Activated CD4-positive, alpha-beta T cell treated with anti-CD3 and anti-CD28 coated beads, Interleukin-2, amount 50 U/mL, for 48 hours (primary cell): ENCODE results near the gene ODC1.

Source experiments
- DNase-seq, 2 experiments: peaks; one replicate each; pipeline ENCODE4 v3.0.0-alpha.2; 2020

Gene ODC1

GRCh38 chr2:10433264-10433946 is 14.7 kb downstream of the ODC1 start:
- DNase-seq, result no peak

- no peak for DNase-seq
These were observed 15.6 kb downstream of the ODC1 start for GRCh38 chr2:10432311-10433181.

GRCh38 chr2:10431797-10432196 is 16.3 kb downstream of the ODC1 start:
- DNase-seq, result no peak

DNA sequence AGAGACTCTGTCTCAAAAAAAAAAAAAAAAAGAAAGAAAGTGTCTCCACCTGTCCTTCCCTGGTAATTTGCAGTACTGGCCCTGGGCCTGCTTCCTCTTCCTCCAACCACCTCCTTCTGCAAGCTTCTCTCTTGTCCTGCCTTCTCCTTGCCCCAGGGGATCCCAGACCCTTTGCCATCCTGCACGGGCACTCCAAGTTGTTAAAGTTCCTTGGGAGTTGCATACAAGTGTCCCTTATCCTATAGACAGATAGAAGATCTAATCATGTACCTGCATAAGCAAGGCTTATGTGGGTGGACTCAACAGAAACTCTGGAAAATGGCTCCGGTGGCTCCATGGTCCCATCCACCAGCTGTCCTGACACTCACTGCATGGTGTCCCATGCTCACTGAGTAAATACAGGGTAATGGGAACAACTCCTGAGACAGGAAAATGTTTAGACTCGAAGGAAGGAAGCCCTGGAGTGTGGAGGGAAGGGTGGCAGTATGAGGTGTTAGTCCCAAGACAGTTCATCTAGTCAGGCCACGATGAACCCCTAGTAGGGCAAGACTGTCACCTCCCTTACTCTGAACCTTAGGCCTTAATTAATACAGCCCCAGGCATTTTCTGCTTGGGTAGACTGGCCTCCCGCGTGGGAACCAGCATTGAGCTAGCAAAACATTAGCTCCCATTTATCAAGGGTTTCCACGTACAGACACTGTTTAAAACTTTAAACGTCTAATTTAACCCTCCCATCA is 17.1 kb downstream of the ODC1 start:
- DNase-seq, result no peak

DNA sequence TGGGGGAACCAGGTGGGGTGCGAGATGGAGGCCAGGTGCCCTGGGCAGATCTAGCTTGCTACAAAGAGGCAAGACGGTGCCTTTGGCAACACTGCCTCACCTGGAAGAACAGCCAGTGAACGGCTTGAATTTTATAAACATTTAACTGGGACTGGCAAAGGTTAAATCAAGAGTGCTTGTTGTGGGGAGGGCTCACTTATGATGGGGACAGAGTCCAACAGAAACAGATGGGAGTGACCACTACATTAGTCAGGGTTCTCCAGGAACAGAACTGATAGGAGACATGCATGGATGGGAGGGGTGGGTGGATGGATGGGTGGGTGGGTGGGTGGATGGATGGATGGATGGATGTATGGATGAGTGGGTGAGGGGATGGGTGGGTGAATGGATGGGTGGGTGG is 19.2 kb downstream of the ODC1 start:
- DNase-seq, result no peak

GRCh38 chr2:10428355-10428754 is 19.8 kb downstream of the ODC1 start:
- no peak for DNase-seq

- DNase-seq, result no peak
These were observed 20.5 kb downstream of the ODC1 start for GRCh38 chr2:10427618-10427949.

DNA sequence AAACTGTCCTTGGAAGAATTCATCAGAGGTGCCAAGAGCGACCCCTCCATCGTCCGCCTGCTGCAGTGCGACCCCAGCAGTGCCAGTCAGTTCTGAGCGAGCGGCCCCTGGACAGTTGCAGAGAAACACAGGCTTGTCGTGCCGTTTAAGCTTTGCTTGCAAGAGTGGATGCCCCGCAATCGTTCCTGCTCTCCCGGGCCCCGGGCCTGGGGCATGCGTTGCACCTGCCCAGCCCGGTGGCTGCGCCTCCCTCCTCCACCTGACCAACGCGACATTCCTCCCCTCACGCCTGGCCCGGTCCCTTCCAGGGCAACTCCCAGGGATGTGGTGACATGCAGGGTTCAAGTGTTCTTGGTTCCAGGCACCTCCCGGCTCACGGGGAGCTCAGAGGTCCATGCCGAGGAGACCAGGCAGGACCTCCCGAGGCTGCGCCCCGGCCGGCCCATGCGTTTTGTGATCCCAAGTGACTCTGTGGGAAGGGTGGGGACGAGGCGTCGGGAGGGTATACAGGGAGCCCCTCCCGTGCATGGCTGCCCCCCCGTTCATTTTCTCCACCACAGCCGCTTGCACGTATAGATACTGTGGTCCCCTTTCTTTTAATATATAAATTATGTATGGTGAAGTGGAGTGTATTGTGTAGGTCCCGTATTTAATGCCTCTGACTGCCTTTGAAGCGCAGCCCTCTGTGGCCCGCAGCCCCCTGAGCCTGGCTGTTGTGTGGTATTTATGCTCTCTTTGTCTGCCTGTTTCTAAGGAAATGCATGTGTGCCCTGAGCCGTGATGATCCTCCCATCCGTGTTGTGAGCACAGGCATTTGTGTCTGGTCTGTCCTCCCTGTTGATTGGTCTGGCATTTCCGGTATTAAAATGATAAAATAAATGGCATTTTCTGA is 21.2 kb downstream of the ODC1 start:
- no peak for DNase-seq

DNA sequence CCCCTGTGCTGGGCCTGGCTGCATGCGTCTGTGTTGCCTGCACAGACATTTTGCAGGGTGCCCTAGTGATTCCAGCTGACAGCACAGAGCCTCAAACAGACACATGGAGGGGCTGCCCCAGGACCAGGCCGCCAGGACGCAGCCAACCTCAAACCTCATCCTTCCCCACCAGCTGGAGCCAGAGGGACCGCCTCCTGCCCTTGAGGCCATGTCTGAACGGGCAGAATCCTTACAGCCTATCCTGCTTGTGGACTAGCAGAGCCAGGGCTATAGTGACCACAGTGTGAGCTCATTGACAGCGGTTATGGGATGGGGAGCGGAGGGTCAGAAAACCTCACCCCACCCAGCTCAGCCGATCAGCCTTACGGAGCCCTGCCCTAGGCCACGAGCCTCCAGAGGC is 22.4 kb downstream of the ODC1 start:
- DNase-seq, result no peak

DNA sequence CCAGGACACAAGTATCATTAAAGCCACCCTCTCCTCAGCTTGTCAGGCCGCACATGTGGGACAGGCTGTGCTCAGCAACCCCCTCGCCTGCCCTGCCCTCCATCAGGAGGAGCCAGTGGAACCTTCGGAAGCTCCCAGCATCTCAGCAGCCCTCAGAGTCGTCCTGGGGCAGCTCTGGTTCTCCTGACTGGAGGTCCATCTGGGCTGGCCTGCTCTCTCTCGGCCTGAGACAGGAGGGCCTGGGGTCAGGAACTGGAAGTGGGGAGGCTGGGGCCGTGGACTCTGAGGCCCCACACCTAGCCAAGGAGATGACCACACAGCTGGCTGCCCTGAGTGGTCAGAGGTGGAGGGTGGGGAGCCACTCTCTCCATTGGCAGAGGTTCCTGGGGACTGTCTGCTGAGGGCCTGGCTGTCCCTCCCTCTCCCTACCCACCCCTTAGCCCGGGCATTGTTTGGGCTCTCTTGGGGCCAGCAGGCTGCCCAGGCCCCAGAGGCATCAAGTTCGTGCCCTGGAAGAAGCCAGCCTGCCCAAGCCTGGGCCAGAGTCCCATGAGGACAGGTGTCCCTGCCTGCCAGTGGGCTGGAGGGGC is 23.1 kb downstream of the ODC1 start:
- DNase-seq, result no peak

DNA sequence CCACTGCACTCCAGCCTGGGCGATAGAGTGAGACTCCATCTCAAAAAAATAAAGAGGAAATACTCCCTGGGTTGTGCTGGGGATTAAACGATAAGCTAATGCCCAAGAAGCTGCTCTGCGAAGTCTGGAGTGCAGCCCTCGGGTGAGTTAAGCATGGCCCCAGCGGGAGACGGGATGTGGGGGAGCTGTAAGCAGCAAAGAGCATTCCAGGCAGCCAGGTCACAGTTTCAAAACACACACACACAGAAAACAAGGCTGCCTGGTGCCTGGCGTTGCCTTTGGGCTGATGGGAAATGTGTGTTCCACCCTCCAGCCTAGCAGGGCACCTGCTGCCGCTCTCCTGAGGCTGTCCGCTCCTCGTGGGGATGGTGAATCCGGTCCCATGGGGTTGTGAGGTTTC is 24.1 kb downstream of the ODC1 start:
- no peak for DNase-seq

DNA sequence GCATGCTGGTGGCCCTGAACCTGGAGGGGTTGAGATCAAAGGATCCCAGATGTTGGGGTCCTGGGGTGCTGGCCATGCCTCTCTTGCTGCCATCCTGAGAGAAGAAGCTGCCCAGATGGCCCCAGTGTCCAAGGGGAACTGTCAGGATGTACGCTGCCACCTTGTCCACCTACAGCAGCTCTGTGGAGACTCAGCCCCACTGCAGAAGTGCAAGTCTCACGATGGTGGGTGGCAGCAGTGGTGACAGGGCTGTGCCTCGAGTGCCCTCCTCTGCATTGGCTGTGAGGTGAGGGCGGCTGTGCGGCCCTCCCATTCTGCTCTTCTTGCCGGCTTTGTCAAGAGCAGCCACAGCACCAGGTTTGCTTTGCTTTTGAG is 24.7 kb downstream of the ODC1 start:
- no peak for DNase-seq

GRCh38 chr2:10422732-10423399 is 25.3 kb downstream of the ODC1 start:
- no peak for DNase-seq

DNA sequence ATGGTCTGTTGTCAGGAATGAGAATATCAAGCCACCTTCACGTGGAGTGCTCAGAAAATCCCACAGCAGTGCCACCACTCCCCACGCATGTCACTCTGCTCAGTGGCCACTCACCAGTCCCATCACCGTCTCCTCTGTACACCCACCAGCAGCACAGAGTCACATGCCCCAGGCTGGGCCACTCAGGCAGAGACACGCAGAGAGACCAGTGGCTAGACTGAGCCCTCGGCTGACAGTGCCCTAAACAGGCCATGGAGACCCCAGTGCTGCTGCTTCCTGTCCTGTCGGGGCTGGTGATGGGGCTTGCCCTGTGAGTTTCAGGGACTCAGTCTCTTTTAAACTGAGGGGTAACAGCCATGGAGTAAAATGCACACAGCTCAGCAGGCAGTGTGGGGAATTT is 25.9 kb downstream of the ODC1 start:
- DNase-seq, result no peak

DNA sequence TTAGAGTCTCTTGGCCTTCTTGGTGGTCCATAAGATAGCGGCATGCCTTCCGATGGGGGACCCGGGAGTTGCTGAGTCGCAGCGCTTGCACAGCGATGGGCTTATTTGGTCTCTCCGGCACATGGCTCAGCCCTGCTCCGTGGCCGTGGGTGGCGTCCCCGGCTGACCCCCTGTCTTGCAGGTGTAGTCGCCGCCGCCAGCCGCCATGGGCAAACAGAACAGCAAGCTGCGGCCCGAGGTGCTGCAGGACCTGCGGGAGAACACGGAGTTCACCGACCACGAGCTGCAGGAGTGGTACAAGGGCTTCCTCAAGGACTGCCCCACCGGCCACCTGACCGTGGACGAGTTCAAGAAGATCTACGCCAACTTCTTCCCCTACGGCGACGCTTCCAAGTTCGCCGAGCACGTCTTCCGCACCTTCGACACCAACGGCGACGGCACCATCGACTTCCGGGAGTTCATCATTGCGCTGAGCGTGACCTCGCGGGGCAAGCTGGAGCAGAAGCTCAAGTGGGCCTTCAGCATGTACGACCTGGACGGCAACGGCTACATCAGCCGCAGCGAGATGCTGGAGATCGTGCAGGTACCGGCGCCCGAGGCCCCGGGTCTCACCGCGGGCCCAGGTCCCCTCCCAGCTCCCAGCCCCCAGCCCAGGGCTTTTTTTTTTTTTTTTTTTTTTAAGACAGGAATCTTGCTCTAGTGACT is 28.4 kb downstream of the ODC1 start:
- DNase-seq, result no peak

DNA sequence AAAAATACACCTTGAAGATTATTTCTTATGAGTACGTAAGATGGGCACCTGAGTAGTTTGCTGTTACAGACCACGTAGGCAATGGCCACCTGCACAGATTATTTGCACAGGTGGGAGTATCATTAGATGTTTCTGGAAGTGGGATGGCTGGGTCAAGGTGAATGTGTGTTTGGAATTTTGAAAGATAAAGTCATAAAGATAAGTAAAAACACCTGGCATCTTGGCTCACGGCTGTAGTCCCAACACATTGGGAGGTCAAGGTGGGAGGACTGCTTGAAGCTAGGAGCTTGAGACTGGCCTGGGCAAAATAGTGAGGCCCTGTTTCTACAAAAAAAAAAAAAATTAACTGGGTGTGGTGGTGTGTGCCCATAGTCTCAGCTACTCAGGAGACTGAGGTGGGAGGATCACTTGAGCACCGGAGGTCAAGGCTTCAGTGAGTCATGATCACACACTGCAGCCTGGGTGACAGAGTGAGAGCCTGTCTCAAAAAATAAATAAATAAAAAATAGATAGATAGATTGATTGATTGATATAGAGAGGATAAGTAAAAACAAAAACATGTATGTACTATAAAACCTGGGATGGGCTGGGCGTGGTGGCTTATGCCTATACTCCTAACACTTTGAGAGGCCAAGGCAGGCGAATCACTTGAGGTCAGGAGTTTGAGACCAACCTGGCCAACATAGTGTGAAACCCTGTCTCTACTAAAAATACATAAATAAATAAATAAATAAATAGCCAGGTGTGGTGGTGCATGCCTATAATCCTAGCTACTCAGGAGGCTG is 30.4 kb downstream of the ODC1 start:
- no peak for DNase-seq

GRCh38 chr2:10415640-10416039 is 32.5 kb downstream of the ODC1 start:
- DNase-seq, result no peak

- DNase-seq, result no peak
These were observed 33.1 kb downstream of the ODC1 start for GRCh38 chr2:10415048-10415447.

DNA sequence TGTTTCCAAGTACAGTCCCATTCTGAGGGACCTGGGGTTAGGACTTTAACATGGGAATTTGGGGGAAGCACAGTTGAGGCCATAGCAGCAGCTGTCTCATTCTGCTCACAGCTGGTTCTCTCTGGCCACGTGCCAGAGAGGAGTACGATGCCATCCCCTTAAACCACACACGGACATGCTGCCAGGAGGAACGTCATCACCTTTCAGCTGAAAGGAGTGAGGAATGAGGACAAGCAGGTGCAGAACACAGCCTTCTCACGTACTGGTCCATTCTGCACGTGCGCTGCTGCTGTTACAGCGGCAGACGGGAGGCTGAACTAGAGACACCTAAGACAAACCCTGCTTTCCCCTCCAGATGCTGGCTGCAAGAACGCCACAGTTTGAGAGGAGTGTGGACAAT is 33.5 kb downstream of the ODC1 start:
- no peak for DNase-seq

- DNase-seq, result no peak
These were observed 34.1 kb downstream of the ODC1 start for GRCh38 chr2:10413991-10414451.
